Activated CD4-positive, alpha-beta T cell treated with anti-CD3 and anti-CD28 coated beads for 1 hour (primary cell): ENCODE data around the gene SEPTIN12.

Experiments used
- DNase-seq: peaks from one replicate; pipeline ENCODE4 v3.0.0-alpha.2; 2020

The SEPTIN12 gene

DNA sequence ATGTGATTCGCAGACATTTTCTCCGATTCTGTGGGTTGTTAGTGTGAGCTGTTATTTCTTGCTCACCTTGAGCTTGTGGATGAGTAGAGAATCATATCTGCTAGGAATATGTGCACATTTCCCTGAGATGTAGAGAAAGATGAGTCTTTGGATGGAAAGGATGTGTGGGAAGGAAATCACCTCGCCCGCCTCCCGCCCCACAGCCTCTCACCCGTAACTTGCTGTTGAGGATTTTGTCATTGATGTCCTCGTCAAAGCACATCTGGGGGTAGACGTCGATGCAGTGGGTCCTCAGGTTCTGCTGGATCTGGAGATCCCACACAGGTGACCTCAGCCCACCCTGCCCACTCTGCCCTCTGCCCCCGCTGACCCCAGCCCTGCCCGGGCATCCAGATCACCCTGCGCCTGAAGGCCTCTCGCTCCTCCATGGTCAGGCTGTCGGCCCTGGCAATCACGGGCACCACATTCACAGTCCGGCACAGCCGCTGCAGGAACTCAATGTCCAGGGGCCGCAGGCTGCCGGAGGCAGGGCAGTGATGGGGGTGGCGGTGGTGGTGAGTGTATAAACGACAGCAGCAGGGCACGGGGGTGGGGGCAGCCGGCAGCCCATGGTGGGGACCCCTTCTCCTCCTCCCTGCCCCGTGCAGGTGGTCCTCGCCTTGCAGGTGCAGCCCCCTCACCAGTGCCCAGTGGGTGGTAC lies 4.7 kb downstream of the SEPTIN12 start:
- no peak for DNase-seq

DNA sequence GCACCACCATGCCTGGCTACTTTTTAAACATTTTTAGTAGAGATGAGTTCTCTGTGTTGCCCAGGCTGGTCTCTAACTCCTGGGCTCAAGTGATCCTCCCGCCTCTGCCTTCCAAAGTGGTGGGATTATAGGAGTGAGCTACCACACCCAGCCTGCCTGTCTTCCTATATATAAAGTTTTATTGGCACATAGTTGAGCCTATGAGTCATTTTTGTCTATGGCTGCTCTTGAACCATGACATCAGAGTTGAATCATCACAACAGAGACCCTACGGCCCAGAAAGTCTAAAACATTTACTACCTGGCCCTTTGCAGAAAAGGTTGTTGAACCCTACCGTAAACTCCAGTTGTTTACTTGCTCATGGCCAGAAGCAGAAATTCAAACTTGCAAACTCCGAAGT lies 7.9 kb downstream of the SEPTIN12 start:
- DNase-seq, result no peak

DNA sequence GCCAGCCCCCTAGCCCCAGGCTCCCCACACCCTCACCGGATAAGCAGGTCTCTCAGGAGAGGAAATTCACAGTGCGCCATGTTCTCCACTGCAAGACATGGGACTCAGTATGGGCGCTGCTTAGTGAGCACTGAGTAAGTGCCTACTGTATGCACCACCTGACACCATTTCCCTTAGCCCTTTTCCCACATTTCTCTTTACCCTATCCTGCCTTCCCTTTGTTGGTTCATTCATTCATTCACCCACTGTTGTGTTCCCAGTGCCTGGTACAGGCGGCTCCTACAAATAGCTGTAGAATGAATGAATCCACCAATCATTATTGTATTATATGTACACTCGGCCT lies 10.1 kb downstream of the SEPTIN12 start:
- DNase-seq, result no peak

DNA sequence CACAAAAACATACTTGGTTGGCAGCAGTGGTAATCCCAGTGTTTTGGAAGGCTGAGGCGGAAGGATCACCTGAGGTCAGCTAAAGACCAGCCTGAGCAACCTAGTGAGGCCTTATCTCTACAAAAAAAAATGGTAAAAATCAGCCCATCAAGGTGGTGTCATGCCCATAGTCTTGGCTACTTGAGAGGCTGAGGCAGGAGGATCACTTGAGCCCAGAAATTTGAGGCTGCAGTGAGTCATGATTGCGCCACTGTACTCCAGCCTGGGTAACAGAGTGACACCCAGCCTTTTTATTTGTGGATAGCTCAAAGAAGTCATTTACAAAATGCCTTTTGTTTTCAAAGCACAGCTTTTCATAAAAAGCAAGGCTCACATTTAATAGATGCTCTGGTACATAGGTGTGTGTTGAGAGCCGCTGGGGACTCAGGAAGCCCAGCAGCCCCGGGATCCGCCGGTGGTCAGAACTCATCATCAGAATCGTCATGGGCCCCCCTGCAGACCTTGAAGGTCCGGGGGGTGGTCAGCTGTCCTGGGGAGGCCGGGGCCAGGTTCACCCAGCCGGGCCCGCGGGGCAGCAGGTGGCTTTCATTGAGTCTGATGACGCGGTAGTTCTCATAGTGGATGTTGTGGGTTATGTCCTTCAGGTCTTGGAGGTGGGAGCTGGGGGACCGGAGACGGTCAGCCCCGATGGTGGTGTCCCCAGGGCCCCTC lies 10.7 kb downstream of the SEPTIN12 start:
- DNase-seq, result no peak

DNA sequence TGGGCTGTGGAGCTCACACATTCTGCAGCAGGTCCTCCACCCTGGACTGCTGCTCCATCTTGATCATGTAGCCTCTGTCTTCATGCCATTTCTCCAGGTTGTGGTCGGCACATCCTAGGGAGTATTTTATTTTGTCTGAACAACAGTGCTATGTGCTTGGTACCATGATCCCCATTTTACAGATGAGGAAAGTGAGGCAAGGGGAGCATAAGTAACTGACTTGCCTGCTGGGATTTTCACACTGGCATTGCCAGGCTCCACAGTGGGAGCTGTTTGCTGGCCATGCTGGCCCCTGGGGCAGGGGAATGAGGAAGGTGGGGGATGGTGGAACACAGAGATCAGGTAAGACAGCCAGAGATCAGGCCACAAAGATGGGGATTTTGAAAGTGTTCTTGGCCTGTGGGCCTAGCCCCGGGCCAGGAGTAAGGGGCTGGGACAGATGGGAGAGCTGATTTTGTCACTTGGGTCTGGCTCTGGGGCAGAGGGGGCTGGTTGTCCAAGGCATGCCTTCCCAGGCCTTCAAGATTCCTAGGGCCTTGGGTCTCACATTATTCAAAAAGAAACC lies 11.9 kb downstream of the SEPTIN12 start:
- no peak for DNase-seq

DNA sequence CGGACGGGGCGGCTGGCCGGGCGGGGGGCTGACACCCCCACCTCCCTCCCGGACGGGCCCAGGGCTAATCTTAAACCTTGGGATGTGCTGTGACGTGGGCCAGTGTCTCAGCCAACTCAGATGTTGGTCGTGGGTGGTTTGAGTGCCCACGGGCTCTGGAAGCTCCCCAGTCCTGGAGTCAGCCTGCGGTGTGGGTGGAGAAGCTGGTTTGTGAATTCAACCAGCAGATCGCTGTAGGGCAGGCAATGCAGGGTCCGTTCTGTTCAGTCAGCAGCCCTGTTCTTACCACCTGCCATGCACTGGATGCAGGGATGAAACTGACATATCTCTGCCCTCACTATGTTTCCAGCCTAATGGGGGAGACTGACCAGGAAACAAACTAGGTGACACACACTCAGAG lies 13.1 kb downstream of the SEPTIN12 start:
- no peak for DNase-seq

GRCh38 chr16:4772351-4772750 lies 15.8 kb downstream of the SEPTIN12 start:
- no peak for DNase-seq

DNA sequence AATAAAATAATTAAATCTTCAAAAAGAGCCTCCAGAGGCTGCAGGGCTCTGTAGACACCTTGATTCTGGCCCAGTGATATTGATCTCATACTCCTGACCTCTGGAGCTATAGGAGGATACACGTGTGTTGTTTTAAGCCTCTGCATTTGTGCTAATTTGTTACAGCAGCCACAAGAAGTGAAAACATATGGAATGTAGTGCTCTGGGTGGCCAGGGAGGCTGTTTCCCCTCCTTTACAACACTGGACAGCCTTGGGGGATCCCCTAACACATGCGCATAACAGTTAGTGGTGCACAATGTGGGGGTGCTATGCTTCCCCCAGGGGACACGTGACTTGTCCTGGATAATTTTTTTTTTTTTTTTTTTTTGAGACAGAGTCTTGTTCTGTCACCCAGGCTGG lies 16.5 kb downstream of the SEPTIN12 start:
- DNase-seq, result no peak

DNA sequence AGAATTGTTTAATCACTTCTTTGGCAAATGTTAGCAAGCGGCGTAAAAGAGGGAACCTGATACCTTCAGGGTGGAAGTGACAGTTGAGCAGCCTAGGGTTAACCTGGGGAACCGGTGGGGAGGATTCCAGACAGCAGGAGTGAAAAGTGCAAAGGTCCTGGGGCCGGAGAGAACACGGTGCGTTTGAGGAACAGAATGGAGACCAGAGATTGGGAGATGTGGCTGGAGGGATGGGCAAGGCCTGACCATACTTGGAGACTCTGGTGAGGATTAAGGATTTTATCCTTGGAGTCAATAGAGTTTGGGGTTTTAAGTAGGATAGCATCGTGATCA lies 18.9 kb downstream of the SEPTIN12 start:
- no peak for DNase-seq

- DNase-seq, result peak; percentile 64
These were observed 19.4 kb downstream of the SEPTIN12 start for GRCh38 chr16:4768549-4769305.

DNA sequence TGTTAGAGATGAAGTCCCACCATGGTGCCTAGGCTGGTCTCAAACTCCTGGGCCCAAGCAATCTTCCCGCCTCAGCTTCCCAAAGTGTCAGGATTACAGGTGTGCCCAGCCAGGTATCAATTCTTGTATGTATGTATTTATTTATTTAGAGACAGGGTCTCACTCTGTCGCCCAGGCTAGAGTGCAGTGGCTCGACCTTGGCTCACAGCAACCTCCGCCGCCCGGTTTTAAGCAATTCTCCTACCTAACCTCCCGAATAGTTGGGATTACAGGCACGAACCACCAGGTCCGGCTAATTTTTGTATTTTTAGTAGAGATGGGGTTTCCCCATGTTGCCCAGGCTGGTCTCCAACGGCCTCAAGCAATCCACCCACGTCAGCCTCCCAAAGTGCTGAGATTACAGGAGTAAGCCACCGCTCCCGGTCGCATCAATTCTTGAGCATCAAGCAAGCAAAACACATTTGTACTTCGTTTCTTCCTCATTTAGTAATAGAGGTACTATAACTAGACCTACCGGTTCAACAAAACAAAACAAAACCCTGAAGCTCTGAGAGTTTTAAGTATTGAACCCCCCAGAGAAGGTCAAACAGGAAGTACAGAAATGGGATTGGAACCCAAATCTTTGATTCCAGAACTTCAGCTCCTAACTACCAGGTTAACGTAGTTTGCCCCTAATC lies 20.1 kb downstream of the SEPTIN12 start:
- DNase-seq, result no peak

DNA sequence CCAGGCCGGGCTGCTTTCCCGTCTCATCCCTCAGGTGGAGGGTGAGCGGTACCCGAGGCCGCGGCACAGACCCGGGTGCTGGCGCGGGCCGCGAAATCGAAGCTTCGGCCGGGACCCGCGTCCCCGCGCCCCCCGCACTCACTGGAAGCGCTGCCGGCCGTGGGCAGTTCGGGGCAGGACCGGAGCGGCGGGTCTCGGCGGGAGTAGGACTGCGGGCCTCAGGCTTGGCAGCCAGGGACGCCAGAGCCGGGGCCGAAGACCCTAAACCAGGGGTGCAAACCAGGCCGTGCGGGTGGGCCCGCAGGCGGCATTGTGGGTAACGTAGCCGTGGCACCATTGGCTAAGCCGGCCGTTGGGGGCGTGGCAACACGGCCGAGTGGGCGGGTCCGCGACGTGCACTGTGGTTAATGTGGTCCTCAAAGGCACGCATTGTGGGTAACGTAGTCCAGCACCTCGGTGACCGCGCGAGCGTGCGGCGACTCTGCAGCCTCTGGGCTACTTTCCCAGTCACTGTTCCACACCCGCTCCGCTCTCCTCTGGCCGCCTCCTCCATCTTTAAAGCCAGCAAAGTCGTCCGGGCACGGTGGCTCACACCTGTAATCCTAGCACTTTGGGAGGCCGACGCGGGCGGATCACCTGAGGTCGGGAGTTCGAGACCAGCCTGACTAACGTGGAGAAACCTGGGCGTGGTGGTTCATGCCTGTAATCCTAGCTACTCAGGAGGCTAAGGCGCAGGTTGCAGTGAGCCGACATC lies 21.1 kb downstream of the SEPTIN12 start, which contains the start of gene ZNF500:
Gene ZNF500 (minus strand): TSS at position 288 of the 754 bp plus-strand sequence. CDS start 1,184 bp downstream, outside the sequence.
- DNase-seq, result peak; percentile 93

GRCh38 chr16:4765511-4766474 lies 22.4 kb downstream of the SEPTIN12 start:
- DNase-seq, result no peak

- DNase-seq, result no peak
These were observed 24.4 kb downstream of the SEPTIN12 start for GRCh38 chr16:4763791-4764190.

DNA sequence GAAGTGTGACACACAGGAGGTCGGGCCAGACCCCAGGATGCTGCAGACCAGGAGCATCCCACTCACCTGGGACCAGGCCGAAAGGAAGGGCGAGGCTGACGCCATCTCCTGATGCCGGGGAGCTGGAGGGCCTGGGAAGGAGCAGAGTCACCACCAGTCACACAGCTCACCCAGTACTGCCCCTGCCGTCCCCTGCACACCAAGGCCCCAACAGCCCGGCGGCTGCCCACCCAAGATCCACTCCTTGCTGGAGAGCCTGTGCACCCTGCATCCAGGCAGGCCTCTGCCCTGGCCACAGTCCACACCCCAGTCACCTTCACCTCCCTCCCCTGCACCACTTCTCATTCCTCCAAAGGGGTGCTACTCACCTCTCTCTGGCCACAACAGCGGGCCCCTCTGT lies 25.9 kb downstream of the SEPTIN12 start:
- no peak for DNase-seq

- no peak for DNase-seq
These were observed 27.8 kb downstream of the SEPTIN12 start for GRCh38 chr16:4760221-4760910.

- no peak for DNase-seq
These were observed 32.5 kb downstream of the SEPTIN12 start for GRCh38 chr16:4755687-4756086.

DNA sequence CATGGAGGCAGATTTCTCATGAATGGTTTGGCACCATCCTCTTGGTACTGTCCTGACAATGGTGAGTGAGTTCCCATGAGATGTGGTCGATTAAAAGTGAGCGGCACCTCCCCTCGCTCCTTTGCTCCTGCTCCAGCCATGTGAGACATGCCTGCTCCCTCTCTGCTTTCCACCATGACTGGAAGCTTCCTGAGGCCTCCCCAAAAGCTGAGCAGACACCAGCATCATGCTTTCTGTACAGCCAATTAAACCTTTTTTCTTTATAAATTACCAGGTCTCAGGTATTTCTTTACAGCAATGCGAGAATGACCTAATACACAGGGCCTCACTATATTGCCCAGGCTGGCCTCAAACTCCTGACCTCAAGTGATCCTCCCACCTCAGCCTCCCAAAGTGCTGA lies 33.3 kb downstream of the SEPTIN12 start:
- no peak for DNase-seq

DNA sequence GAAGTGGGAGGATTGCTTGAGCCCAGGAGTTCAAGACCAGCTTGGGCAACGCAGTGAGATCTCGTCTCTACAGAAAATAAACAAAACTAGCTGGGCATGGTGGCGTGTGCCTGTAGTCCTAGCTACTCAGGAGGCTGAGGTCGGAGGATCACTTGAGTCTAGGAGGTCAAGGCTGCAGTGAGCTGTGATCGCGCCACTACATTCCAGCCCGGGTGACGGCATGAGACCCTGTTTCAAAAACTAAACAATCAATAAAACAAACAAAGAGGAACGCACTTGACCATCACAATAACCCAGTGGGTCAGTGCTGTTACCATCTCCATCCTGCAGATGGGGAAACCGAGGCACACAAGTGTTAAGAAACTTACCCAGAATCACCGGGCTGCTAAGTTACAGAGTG lies 34.9 kb downstream of the SEPTIN12 start:
- DNase-seq, result no peak

DNA sequence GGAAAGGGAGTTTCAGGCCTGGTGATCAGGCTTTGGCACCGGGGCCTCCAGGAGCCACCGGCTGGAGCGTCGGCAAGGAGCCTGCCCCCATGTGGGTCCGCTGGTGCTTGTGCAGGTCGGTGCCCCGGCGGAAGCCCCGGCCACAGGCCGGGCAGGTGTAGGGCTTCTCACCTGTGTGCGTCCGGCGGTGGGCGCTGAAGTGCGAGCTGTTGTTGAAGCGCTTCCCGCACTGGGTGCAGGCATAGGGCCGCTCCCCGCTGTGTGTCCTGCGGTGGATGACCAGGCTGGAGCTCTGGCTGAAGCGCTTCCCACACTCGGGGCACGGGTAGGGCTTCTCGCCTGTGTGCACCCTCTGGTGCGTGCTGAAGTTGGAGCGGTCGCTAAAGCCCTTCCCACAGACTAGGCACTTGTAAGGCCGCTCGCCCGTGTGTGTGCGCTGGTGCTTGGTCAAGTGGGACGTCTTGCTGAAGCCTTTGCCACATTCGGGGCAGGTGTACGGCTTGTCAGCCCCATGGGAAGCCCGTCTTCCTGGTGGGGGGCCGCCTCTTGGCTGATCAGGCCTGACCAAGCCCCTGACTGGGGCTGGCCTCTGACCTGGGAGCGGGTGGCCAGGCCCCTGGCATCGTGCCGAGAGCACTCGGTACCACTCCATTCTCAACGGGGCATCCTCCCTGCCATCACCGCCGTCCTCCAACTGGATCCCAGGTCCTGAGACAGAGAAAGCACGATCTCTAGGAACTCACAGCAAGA lies 35.6 kb downstream of the SEPTIN12 start:
- DNase-seq, result no peak
